Mesothelial cell of epicardium (in vitro differentiated cells): ENCODE results near the gene COL4A2. TPM values are rescaled to one million over a fixed set of nuclear protein-coding genes. Genes with fewer than 3 reads are reported as not detected.

Experiments used
- DNase-seq, 2 experiments: peaks; one replicate each; pipeline ENCODE4 v3.0.0; 2021; ENCODE audit warnings: low spot score in 2 of 2; ENCODE audit not compliant: unreplicated experiment in 2 of 2
- H3K27ac Mint-ChIP-seq: 2 replicates; pipeline ENCODE4 v1.8.0; 2021; ENCODE audit warnings: mixed read lengths
- H3K27me3 Mint-ChIP-seq: 2 replicates; pipeline ENCODE4 v1.8.0; 2021; ENCODE audit warnings: low read depth, mixed read lengths
- H3K36me3 Mint-ChIP-seq: 2 replicates; pipeline ENCODE4 v1.8.0; 2021; ENCODE audit warnings: mixed read lengths
- H3K4me1 Mint-ChIP-seq: 2 replicates; pipeline ENCODE4 v1.8.0; 2021; ENCODE audit warnings: mixed read lengths
- H3K4me3 Mint-ChIP-seq: 2 replicates; pipeline ENCODE4 v1.8.0; 2021; ENCODE audit warnings: mild to moderate bottlenecking, moderate library complexity, mixed read lengths
- H3K9me3 Mint-ChIP-seq: 2 replicates; pipeline ENCODE4 v1.8.0; 2021; ENCODE audit warnings: mixed read lengths
- total RNA-seq: library from RNA; stranded (reverse); gene quantifications from 3 replicates; pipeline ENCODE4 v1.2.1, GENCODE V29; 2021
- TF ChIP-seq, protein P1 (sequence below): fragments of 200-600 bp; sonication (generic); IDR thresholded peaks from one replicate; pipeline ENCODE4 v1.5.0; 2021; ENCODE audit warnings: antibody characterized with exemption; ENCODE audit not compliant: unreplicated experiment

COL4A2 gene
- total RNA-seq, 1 donor from 2014 or later: 469 TPM

GRCh38 chr13:110262082-110262436 is 45.0 kb upstream of the COL4A2 start:
- no peaks in the 10 kb centered on the region for H3K27me3 Mint-ChIP-seq
- H3K9me3 Mint-ChIP-seq: no peaks in the 10 kb centered on the region
- TF ChIP-seq, protein P1, sequence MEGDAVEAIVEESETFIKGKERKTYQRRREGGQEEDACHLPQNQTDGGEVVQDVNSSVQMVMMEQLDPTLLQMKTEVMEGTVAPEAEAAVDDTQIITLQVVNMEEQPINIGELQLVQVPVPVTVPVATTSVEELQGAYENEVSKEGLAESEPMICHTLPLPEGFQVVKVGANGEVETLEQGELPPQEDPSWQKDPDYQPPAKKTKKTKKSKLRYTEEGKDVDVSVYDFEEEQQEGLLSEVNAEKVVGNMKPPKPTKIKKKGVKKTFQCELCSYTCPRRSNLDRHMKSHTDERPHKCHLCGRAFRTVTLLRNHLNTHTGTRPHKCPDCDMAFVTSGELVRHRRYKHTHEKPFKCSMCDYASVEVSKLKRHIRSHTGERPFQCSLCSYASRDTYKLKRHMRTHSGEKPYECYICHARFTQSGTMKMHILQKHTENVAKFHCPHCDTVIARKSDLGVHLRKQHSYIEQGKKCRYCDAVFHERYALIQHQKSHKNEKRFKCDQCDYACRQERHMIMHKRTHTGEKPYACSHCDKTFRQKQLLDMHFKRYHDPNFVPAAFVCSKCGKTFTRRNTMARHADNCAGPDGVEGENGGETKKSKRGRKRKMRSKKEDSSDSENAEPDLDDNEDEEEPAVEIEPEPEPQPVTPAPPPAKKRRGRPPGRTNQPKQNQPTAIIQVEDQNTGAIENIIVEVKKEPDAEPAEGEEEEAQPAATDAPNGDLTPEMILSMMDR: no peak
- peaks cover 39% of the 10 kb centered on the region for H3K4me1 Mint-ChIP-seq
- no peaks in the 10 kb centered on the region for H3K36me3 Mint-ChIP-seq
- H3K4me3 Mint-ChIP-seq: no peak overlapping the region
- H3K27ac Mint-ChIP-seq: peak overlapping the region; percentile 87
- no peak for DNase-seq

- Mint-ChIP-seq H3K27me3 (no peaks in the 10 kb centered on the region), H3K27ac (peak overlapping the region; percentile 87), H3K4me3 (no peak overlapping the region), H3K4me1 (peaks cover 39% of the 10 kb centered on the region), H3K36me3 (no peaks in the 10 kb centered on the region), H3K9me3 (no peaks in the 10 kb centered on the region)
- no peak for DNase-seq
- TF ChIP-seq, protein P1: no peak
Observed at GRCh38 chr13:110262508-110263291, 44.4 kb upstream of the COL4A2 start.

DNA sequence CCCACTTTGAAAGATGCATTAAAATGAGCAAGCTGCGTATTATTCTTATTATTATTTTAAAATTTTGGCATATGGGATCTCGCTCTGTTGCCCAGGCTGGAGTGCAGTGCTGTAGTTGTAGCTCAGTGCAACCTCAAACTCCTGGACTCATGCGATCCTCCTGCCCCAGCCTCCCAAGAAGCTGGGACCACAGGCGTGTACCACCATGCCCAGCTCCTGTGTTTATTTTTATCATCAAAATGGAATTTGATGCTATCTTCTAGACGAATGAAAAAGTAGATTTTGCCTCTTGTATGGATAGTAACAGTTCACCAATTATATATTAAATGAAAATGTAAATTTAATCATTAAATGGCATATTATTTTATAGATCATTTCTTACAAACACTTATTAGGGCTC is 43.7 kb upstream of the COL4A2 start:
- DNase-seq: no peak
- TF ChIP-seq, protein P1: no peak
- Mint-ChIP-seq H3K36me3 (no peaks in the 10 kb centered on the region), H3K27me3 (no peaks in the 10 kb centered on the region), H3K9me3 (no peaks in the 10 kb centered on the region), H3K27ac (no peak overlapping the region), H3K4me3 (no peak overlapping the region), H3K4me1 (peaks cover 39% of the 10 kb centered on the region)

DNA sequence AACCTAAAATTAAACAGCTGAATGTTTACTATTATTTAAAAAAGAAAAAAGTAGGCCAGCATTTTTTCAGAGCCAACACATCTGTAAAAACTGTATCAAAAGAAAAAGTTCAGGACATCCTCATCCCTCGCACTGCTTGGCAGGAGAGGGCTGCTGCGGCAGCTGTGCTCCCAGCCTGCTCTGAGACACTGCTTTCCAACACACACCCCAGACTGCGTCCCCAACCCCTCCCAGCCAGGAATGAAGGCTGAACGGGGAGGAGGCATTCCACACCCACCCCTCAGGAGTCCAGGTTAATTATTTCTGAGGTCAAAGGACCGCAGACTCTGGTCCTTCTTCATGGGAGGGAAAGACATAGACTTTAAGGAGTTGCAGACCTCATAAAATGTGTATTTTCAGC is 43.2 kb upstream of the COL4A2 start:
- TF ChIP-seq, protein P1: no peak
- Mint-ChIP-seq H3K4me1 (peaks cover 39% of the 10 kb centered on the region), H3K27me3 (no peaks in the 10 kb centered on the region), H3K9me3 (no peaks in the 10 kb centered on the region), H3K4me3 (no peak overlapping the region), H3K36me3 (no peaks in the 10 kb centered on the region), H3K27ac (peak overlapping the region; percentile 43)
- no peak for DNase-seq

- H3K4me3 Mint-ChIP-seq: no peak overlapping the region
- TF ChIP-seq, protein P1: no peak
- H3K27me3 Mint-ChIP-seq: no peaks in the 10 kb centered on the region
Observed at GRCh38 chr13:110264685-110265275, 42.3 kb upstream of the COL4A2 start.

More at GRCh38 chr13:110264685-110265275, 42.3 kb upstream of the COL4A2 start:
- H3K9me3 Mint-ChIP-seq: no peaks in the 10 kb centered on the region
- DNase-seq: no peak
- no peaks in the 10 kb centered on the region for H3K36me3 Mint-ChIP-seq
- no peak overlapping the region for H3K27ac Mint-ChIP-seq
- H3K4me1 Mint-ChIP-seq: peaks cover 39% of the 10 kb centered on the region
